GM21447 (cell line): ENCODE data around the gene ENTPD2.
"Not testable (repeated sequence)": the region's sequence is repeated elsewhere in the genome, so short reads cannot be mapped to it uniquely, and the experiment has no call there.

ENCODE experiments used
- ATAC-seq: cut with Tn5 transposase; IDR thresholded peaks from one replicate; pipeline ENCODE4 v1.9.1; 2021; ENCODE audit not compliant: unreplicated experiment

ENTPD2 gene

DNA sequence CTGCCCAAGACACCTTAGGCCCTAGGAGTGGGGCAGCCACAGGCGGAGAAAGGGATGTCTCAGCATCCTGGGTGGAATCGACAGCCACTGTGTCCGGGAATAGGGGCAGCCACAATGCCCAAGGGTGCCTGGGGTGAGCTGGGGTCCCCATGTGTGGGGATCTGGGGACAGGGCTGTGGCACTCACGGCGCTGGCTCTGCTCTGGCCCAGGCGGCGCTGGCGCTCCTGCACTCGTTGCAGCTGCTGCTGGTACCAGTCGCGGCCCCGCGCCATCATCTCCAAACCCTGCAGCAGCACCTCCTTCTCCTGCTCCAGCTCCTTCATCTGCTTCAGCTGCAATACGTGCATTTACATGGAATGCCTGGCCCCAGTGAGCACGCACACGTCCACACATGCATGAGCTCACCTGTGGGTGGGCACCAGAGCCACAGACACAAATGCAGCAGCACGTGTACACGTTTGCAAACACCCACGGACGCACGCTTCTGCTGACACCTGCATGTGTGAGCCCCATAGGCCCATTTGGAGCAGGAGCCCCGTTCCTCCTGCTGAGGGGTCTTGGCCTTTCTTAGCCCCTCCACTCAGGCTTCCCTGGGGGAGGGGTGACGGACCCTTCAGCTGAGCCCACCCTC lies 11.6 kb upstream of the ENTPD2 start:
- ATAC-seq: no peak

DNA sequence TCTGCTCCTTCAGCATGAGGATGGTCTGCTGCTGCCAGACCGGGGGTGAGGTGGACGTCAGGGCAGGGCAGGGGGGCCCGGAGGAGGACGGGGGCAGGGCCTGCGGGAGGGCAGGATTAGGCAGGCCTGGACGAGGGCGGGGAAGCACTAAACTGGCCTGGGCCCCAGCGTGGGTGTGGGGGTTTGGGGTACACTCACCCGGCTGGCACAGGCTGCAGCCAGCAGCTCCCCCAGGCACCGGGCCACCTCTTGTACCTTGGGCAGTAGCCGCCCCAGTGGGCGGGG lies 11.0 kb upstream of the ENTPD2 start:
- ATAC-seq: no peak

DNA sequence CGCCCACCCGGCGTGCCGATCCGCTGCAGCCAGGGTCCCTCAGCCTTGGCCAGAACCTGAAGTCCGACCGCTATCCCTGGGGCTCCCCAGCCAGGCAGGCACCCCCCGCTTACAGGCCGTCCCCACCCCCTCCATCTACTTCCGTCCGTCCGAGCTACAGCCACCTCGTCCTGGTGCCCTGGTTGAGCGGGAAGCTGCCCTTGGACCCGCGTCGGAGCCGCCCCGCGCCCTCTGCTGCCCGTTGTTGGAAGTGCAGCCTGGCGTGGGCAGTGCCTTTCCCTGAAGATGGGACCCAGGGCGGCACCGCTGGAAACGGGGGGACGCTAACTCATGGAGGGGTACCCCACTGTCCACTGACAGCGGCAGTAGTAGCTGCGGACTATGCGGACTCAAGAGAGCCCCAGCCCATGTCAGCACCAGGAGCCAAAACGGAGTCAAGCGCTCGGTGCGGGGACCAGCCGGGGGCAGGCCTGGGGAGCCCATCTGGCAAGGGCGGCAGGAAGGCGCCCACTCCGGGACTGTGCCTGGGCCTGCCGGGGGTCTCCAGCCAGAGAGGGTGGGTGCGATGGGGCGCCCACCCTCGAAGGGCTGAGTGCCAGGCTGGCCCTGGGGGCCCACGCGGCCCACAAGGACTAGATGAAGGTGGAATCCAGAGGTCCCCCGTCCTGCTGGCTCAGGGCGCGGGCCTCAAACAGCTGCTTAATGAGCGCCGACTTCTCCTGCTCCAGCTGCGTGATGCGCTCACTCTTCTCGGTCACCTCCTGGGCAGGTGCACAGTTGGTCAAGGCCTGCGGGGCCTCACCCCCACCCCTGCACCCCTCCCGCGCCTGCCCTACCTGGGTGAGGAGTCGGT lies 10.4 kb upstream of the ENTPD2 start:
- ATAC-seq: no peak

DNA sequence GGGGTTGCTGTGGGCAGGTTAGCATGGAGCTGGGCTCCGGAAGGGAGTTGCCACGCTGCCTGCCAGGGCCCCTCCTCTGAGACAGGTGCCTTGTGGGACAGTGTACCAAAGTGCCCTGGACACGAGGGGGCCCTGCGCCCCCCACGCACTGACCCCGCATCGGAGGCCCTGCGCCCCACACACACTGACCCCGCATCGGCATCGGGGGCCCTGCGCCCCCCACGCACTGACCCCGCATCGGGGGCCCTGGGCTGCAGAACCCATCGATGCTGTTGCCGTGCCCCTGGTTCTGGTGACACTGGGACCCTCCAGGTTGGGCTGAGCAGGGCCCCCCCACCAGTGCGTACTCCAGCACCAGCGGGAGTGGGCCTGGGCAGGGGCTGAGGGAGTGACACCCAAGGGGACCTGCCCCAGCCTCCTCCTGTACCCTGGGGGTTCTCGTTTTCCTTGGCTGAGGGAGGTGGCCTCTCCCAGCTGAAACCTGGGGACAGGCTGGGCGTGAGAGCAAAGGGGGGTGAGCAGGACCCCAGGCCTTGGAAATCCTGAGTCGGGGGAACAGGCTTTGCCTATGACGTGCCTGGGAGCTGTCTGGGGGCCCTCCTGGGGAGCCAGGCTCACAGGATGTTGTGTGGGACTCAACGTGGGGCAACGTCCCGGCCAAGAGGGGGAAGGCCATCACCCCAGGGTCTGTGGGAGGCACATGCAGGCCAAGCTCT lies 9.6 kb upstream of the ENTPD2 start:
- ATAC-seq: no peak

DNA sequence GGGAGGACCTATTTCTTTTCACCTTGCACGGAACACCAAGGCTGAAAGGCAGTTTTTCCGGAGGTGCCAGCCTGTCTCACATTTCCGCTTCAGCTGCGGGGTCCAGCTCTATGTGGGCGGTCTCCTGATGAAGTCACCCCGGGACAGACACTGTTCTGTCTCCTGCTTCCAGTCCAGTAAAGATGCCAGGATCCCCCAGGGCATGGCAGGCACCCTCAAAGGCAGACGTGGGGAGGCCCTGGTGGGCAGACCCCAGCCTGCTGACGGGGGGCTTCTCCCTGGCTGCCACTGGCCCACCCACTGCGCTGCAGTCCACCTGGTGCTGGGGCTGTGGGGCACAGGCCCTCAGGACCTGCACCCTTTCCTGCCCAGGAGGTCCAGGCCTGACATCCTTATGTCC lies 8.9 kb upstream of the ENTPD2 start:
- ATAC-seq: not testable (repeated sequence)

DNA sequence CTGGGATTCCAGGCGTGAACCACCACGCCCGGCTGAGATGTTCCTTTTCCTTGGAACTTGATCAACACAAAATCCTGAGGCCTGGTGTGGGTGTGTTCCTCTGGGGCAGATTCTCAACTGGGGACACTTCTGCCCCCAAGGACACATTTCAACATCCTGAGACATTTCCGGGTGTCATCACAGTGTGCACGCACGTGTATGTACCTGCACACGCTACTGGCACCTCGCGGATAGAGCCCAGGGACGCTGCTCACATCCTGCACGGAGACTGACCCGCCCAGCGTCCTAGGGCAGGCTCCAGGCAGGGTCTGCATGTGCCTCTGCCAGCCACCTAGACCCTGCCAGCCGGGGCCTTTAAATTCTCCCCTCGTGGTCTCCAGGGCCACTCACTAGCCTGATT lies 8.5 kb upstream of the ENTPD2 start:
- ATAC-seq: no peak

DNA sequence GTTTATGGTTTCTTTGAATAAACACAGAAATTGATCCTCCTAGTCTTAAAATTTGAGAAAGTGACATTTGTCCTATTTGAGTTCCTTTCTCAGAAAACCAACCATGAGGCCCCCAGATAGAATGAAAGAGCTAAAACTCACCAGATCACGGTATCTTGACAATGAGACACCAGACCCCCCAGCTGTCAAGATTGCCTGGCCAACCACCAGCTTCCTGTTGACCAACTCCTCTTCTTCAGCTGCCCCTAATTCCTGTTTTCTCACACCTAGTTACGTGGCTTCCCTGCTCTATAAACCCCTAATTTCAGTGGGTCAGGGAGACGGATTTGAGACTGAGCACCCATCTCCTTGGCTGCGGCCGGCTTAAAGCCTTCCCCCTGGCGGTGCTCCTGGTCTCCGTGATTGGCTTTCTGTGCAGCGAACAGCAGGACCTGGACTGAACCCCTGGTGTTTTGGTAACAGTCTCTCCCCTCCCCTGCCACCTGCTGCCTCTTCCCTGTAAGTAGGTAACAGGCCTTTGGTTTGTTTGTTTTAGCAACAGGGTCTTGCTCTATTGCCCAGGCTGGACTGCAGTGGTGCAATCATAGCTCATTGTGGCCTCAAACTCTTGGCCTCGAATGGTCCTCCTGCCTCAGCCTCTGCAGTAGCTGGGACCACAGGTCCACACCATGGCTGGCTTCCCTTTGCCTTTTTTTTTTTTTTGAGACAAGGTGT lies 4.8 kb upstream of the ENTPD2 start:
- no peak for ATAC-seq

DNA sequence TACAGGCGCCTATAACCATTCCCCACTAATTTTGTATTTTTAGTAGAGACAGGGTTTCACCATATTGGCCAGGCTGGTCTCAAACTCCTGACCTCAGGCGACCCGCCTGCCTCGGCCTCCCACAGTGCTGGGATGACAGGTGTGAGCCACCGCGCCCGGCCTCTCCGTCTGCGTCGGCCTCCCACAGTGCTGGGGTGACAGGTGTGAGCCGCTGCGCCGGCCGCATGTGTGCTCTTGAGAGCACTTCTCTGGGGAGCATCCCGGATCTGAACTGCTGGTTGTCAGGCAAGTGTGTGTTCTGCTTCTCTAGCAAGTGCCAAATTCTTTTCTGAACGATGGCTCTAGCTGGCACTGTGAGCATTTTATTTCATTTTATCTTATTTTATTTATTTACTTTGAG lies 3.7 kb upstream of the ENTPD2 start:
- no peak for ATAC-seq

DNA sequence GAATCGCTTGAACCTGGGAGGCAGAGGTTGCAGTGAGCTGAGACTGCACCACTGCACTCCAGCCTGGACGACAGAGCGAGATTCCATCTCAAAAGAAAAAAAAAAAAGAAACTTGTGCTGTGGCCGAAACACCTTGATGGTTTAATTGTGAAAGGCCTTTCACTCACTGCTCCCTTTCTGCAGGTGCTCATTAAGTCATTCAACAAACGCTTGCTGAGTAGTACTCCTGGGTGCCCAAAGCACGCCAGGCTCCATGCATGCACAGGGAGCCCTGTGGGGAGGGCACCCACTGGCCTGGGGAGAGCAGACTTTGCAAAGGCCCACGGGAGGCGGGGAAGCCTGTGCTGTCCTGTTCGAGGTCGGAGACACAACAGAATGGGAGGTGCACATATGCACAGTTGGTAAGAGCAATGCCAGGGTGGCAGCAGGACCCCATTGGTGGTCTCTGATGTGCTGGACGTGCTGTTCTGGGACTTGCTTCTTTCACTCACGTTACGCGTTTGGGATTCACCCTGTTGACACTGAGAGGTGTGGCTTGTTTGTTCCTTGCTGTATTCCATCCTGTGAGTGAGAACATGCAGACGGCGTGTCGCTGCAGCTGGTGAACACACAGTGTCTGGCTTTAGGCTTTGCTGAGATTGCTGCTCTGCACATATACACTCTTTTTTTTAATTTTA lies 3.0 kb upstream of the ENTPD2 start:
- no peak for ATAC-seq

DNA sequence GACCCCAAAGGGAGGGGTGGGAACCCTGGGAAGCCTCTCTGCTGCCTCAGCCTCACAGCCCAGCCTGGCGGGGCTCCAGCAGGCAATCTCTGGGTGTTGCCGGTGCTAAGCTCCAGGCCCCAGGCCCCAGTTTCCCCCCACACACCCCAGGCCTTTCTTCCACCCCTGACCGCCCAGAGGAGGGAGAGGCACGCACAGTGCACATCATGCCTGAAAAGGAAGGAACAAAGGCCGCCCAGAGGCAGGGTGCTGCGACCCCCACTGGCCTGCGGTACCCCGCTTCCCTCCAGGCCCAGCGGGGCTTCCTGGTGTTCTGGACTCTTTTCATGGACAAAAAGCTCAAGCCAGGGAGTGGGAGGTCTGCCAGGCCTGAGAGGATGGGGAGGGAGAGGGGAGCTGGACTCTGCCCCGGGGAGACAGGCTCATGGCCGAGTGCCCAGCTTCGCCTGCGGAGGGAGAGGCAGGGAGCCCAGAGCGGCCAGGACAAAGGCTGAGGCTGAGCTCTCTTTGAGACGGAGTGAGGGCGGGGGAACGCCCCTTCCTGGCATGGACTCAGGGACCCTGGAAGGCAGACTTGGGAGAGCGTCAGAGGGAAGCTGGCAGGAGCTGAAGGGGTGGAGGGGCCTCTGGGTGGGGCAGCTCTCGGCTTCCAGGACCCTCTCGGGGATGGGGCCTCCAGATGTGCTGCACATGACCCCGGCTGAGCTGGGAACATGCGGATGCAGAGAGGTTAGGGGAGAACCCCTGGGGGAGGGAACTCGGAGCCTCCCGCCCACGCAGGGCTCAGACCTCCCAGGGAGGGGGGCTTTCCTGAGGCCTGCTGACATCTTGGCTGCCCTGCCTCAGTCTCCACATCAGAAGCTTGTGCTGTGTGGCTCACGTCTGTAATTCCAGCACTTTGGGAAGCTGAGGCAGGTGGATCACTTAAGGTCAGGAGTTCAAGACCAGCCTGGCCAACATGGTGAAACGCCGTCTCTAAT lies 1.8 kb upstream of the ENTPD2 start:
- ATAC-seq: no peak

DNA sequence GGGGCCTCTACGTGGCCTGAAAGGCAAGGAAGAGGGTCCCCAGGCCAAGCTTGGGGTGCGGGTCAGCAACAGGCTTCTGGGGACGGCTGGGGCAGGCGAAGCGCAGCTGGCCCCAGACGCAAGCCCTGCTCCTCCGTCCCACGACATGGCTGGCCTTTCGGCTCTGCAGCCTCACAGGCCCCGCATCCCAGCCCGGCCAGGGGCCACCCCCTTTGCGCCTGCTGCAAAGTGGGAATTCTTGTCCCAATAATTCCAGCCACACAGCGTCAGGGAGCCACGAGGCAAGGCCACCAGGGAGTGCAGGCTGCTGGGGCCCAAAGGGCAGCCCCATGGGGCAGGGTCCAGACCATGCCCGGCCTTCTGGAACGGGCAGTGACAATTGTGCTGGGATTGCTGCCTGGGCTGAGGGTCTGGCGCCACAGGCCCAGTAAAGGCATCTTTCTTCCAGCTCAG lies 1.1 kb upstream of the ENTPD2 start:
- no peak for ATAC-seq

DNA sequence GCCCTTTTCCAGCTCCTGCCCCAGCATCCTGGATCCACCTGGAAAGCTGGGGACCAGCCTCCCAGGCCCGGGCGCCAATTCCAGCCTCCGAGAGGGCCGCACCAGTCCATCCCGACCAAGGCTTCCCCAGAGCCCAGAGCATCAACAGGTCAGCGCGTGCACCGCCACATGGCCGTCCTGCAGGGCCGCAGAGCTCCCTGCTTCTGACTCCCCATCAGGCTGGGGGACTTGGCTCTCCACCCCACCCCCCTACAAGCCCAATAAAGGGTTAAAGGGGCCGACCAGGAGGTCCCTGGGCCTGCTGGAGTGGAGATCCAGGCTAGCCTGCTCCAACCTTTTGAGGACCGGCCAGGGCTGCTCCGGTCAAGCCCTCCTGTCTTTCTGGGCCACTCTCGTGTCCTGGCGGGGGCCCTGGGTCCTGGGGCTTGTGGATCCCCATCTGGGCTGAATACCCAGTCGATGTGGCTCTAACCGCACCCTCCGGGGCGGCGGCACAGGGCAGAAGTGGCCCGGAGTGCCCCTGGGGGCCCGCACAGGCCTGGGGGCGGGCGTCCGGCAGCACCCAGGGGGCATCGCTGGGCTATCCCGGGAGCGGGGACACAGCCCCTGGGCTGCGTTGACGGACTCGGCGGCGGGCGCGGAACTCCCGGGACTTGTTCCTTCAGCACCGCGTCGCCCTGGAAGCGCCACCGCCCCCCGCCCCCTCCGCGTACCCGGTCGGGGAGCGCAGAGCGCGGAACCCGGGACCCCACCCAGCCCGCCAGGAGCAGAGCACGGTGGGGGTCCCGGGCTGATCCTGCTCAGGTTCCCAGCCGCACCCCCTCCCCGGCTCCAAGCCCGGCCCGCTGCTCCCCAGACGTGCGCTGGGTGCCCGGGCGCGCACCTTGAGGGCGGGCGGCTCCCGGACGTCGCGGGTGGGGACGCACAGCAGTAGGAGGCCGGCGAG lies 590 bp downstream of the ENTPD2 start:
- no peak for ATAC-seq

DNA sequence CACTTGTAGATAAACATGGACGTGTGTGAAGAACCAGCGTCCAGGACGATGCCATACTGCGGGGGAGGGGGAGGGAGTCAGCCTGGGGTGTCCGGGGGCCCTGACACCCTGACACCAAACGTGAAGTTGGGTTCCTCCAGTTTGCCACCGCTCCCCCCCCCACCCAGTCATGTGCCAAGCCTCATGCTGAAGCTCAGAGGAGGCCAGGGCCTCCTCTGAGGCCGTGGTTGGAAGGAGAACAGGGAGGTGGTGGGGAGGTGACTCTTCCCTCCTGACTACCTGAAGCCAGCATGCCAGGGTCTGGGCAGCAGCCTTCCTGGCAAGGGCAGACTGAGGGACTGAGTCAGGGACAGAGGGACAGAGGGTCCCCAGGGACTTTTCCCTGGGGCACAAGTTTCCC lies 1.6 kb downstream of the ENTPD2 start:
- no peak for ATAC-seq

DNA sequence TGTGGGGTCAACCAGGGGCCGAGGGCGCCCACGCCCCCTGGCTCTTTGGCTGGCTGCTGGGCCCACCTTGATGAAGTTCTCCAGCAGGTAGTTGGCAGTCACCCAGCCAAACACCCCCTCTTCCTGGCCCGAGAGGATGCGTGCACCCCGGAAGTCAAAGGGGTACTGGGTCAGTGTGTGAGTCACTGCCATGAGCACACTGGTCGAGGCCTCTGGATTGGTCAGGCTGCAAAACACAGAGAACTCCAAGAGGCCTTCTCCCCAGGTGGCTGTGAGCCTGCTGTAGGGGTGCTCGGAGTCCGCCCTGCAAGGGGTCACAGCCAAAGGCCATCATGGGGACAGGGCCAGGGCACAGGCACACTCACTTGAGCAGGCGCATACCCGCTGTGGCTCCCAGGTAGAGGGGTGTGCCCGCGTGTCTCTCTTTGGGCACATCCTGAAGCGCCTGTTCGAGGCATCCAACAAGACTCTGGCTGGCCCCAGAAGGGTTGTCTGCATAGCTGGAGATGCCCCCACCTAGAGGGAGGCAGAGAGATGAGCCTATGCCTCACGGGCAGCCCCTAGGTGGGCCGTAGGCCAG lies 2.6 kb downstream of the ENTPD2 start:
- ATAC-seq: no peak

DNA sequence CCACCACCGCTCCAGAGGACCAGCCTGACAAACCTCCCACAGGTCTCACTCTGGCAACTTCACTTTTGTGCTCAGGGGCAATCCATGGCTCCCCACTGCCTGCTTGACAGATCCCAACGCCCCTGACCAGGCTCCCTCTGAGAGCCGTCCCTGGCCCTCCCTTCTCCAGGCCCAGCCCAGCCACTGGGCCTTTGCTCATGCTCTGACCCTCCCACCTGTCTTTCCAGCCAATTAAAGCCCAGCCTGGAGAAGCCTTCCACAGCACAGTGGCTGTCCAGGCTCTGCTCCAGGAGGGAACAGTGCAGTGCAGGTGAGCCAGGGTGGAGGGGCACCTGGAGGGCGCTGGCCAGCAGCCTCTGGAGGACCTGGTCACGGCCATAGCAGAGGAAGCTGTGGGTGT lies 3.3 kb downstream of the ENTPD2 start:
- no peak for ATAC-seq

DNA sequence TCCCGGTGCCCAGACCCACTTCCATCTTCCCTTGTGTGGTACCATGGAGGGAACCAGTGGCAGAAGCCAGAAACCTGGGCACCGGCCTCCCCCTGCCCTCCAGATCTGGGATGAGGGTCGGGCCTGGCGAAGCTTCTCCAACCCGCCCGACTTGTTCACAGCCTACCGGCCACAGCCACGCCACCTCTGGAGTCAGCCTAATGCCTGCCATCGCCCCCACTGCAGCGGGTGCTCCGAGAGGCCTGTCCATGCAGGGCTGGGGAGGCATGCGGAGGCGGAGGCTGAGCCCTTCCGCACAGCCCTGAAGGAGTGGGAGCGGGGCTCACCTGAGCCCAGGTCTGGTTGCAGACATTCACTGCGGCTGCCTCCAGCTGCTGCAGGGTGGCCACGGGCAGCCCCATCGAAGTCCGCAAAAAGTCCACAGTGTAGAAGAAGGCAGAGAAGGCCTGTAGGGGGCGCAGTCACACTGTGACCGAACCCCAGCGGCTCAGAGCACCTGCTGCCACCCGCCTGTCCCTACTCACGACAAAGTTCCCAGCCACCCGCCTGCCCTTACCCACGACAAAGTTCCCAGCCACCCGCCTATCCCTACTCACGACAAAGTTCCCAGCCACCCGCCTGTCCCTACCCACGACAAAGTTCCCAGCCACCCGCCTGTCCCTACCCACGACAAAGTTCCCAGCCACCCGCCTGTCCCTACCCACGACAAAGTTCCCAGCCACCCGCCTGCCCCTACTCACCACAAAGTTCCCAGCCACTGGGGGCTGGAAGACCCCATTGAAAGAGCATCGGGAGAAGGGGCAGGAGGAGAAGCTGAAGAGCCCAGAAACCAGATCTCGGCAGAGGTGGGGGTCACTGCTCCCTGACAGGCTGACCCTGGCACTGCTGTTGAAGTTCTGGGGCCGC lies 4.1 kb downstream of the ENTPD2 start:
- ATAC-seq: no peak
